ENCODE results near the gene MPP3.

MPP3 gene

GRCh38 chr17:43767053-43767712 is 65.8 kb downstream of the MPP3 start:
- no peaks in the 10 kb centered on the region for H3K9me3 Mint-ChIP-seq
- H3K4me3 Mint-ChIP-seq, result no peak overlapping the region
- H3K27ac Mint-ChIP-seq, result no peak overlapping the region
- H3K27me3 Mint-ChIP-seq, result no peaks in the 10 kb centered on the region
- no peak for ATAC-seq
- H3K36me3 Mint-ChIP-seq, result peaks cover 18% of the 10 kb centered on the region
- peaks cover 9% of the 10 kb centered on the region for H3K4me1 Mint-ChIP-seq

- Mint-ChIP-seq H3K4me1 (peaks cover 9% of the 10 kb centered on the region), H3K4me3 (no peak overlapping the region), H3K9me3 (no peaks in the 10 kb centered on the region), H3K27ac (no peak overlapping the region), H3K27me3 (no peaks in the 10 kb centered on the region), H3K36me3 (peaks cover 15% of the 10 kb centered on the region)
- ATAC-seq, result no peak
These were observed 66.4 kb downstream of the MPP3 start for GRCh38 chr17:43766413-43767052.

- Mint-ChIP-seq H3K4me3 (no peak overlapping the region), H3K27ac (no peak overlapping the region), H3K36me3 (no peaks in the 10 kb centered on the region), H3K27me3 (peaks cover 38% of the 10 kb centered on the region), H3K4me1 (no peaks in the 10 kb centered on the region), H3K9me3 (no peaks in the 10 kb centered on the region)
- peak; percentile 87 for ATAC-seq
These were observed 72.6 kb downstream of the MPP3 start for GRCh38 chr17:43760254-43760852.

- H3K9me3 Mint-ChIP-seq, result no peaks in the 10 kb centered on the region
- ATAC-seq, result no peak
- peaks cover 40% of the 10 kb centered on the region for H3K27me3 Mint-ChIP-seq
- no peak overlapping the region for H3K27ac Mint-ChIP-seq
- H3K4me3 Mint-ChIP-seq, result no peak overlapping the region
- H3K36me3 Mint-ChIP-seq, result no peaks in the 10 kb centered on the region
- H3K4me1 Mint-ChIP-seq, result no peaks in the 10 kb centered on the region
These were observed 73.1 kb downstream of the MPP3 start for GRCh38 chr17:43759836-43760235.

- no peaks in the 10 kb centered on the region for H3K36me3 Mint-ChIP-seq
- H3K27ac Mint-ChIP-seq, result no peak within 1 kb of the TSS
- no peaks in the 10 kb centered on the region for H3K4me1 Mint-ChIP-seq
- peaks cover 48% of the 10 kb centered on the region for H3K27me3 Mint-ChIP-seq
- H3K4me3 Mint-ChIP-seq, result no peak within 1 kb of the TSS
- H3K9me3 Mint-ChIP-seq, result no peaks in the 10 kb centered on the region
- no peak for ATAC-seq
These were observed 74.3 kb downstream of the MPP3 start, which contains the start of gene SOST for GRCh38 chr17:43758497-43759174. Gene SOST, minus strand, starts transcription at chr17:43758791. Its CDS starts 50 bp downstream, at chr17:43758741.

- no peaks in the 10 kb centered on the region for H3K36me3 Mint-ChIP-seq
- H3K4me1 Mint-ChIP-seq, result no peaks in the 10 kb centered on the region
- no peaks in the 10 kb centered on the region for H3K9me3 Mint-ChIP-seq
- H3K27ac Mint-ChIP-seq, result no peak overlapping the region
- no peak overlapping the region for H3K4me3 Mint-ChIP-seq
- no peak for ATAC-seq
- H3K27me3 Mint-ChIP-seq, result peaks cover 54% of the 10 kb centered on the region
These were observed 74.9 kb downstream of the MPP3 start for GRCh38 chr17:43758086-43758485.

- Mint-ChIP-seq H3K9me3 (no peaks in the 10 kb centered on the region), H3K4me3 (no peak overlapping the region), H3K27ac (no peak overlapping the region), H3K27me3 (peaks cover 63% of the 10 kb centered on the region), H3K4me1 (no peaks in the 10 kb centered on the region), H3K36me3 (no peaks in the 10 kb centered on the region)
- ATAC-seq, result no peak
These were observed 75.7 kb downstream of the MPP3 start for GRCh38 chr17:43757171-43757660.

- no peak overlapping the region for H3K4me3 Mint-ChIP-seq
- no peaks in the 10 kb centered on the region for H3K36me3 Mint-ChIP-seq
- peaks cover 73% of the 10 kb centered on the region for H3K27me3 Mint-ChIP-seq
- no peak overlapping the region for H3K27ac Mint-ChIP-seq
- no peaks in the 10 kb centered on the region for H3K9me3 Mint-ChIP-seq
- ATAC-seq, result no peak
- H3K4me1 Mint-ChIP-seq, result no peaks in the 10 kb centered on the region
These were observed 76.7 kb downstream of the MPP3 start for GRCh38 chr17:43756201-43756600.

- H3K27ac Mint-ChIP-seq, result no peak overlapping the region
- H3K4me1 Mint-ChIP-seq, result no peaks in the 10 kb centered on the region
- ATAC-seq, result no peak
- no peaks in the 10 kb centered on the region for H3K36me3 Mint-ChIP-seq
- H3K9me3 Mint-ChIP-seq, result no peaks in the 10 kb centered on the region
- no peak overlapping the region for H3K4me3 Mint-ChIP-seq
- H3K27me3 Mint-ChIP-seq, result peaks cover 81% of the 10 kb centered on the region
These were observed 77.5 kb downstream of the MPP3 start for GRCh38 chr17:43755389-43755875.

GRCh38 chr17:43754947-43755346 is 78.0 kb downstream of the MPP3 start:
- Mint-ChIP-seq H3K27me3 (peaks cover 85% of the 10 kb centered on the region), H3K4me3 (no peak overlapping the region), H3K36me3 (no peaks in the 10 kb centered on the region), H3K27ac (no peak overlapping the region), H3K4me1 (peaks cover 2% of the 10 kb centered on the region), H3K9me3 (no peaks in the 10 kb centered on the region)
- ATAC-seq, result no peak

- Mint-ChIP-seq H3K36me3 (no peaks in the 10 kb centered on the region), H3K27me3 (peaks cover 86% of the 10 kb centered on the region), H3K4me1 (peaks cover 9% of the 10 kb centered on the region), H3K4me3 (no peak overlapping the region), H3K9me3 (no peaks in the 10 kb centered on the region), H3K27ac (no peak overlapping the region)
- ATAC-seq, result no peak
These were observed 79.3 kb downstream of the MPP3 start for GRCh38 chr17:43753493-43754129.

Measured in stimulated activated memory B cell treated with anti-CD40 and anti-IgM and Interleukin-4, amounts not matched to agents 10 μg/mL and 1 μg/mL and 100 μg/mL, for 72 hours (primary cell).